Mesendoderm (in vitro differentiated cells): Measurements from ENCODE around the gene PRICKLE1. TPM values are rescaled to one million over a fixed set of nuclear protein-coding genes. Genes with fewer than 3 reads are reported as not detected.

Experiments
- DNase-seq: peaks from one replicate; pipeline ENCODE4 v3.0.0; 2013
- H2AK5ac ChIP-seq: 2 replicates; pipeline ENCODE4 v1.6.1; 2013; ENCODE audit warnings: low read length, inconsistent platforms
- H2BK120ac ChIP-seq: 2 replicates; pipeline ENCODE4 v1.6.1; 2013; ENCODE audit warnings: low read depth, mild to moderate bottlenecking, low read length, moderate library complexity, mixed read lengths
- H2BK15ac ChIP-seq: replicated peaks from 2 replicates; pipeline ENCODE4 v1.6.1; 2013; ENCODE audit warnings: low read depth, mild to moderate bottlenecking, moderate library complexity
- H2BK5ac ChIP-seq: 2 replicates; pipeline ENCODE4 v1.6.1; 2013; ENCODE audit warnings: low read length, inconsistent platforms
- H3K18ac ChIP-seq: 2 replicates; pipeline ENCODE4 v1.6.1; 2013; ENCODE audit warnings: mild to moderate bottlenecking, low read length, mixed read lengths
- H3K23ac ChIP-seq: one replicate; pipeline ENCODE4 v1.6.1; 2013; ENCODE audit warnings: low read length
- H3K27ac ChIP-seq: 2 replicates; pipeline ENCODE4 v1.5.1; 2013; ENCODE audit warnings: low read depth, mild to moderate bottlenecking, inconsistent platforms, low read length, moderate library complexity
- H3K27me3 ChIP-seq: 2 replicates; pipeline ENCODE4 v1.6.1; 2013; ENCODE audit warnings: low read length, control low read depth, mild to moderate bottlenecking, inconsistent platforms; ENCODE audit not compliant: insufficient read depth, poor library complexity
- H3K36me3 ChIP-seq: 2 replicates; pipeline ENCODE4 v1.6.1; 2013; ENCODE audit warnings: low read length, inconsistent platforms; ENCODE audit not compliant: control insufficient read depth, insufficient read depth
- H3K4ac ChIP-seq: one replicate; pipeline ENCODE4 v1.6.1; 2013; ENCODE audit warnings: low read depth, mild to moderate bottlenecking, low read length, moderate library complexity
- H3K4me1 ChIP-seq: 2 replicates; pipeline ENCODE4 v1.6.1; 2013; ENCODE audit warnings: low read depth, low read length, inconsistent platforms; ENCODE audit not compliant: control insufficient read depth
- H3K4me2 ChIP-seq: 2 replicates; pipeline ENCODE4 v1.6.1; 2013; ENCODE audit warnings: low read length
- H3K4me3 ChIP-seq: 2 replicates; pipeline ENCODE4 v1.5.1; 2013; ENCODE audit warnings: mild to moderate bottlenecking, low read length
- H3K56ac ChIP-seq: one replicate; pipeline ENCODE4 v1.6.1; 2013; ENCODE audit warnings: low read length
- H3K79me1 ChIP-seq: 2 replicates; pipeline ENCODE4 v1.6.1; 2013; ENCODE audit warnings: low read length, inconsistent platforms
- H3K79me2 ChIP-seq: 2 replicates; pipeline ENCODE4 v1.6.1; 2013; ENCODE audit warnings: mild to moderate bottlenecking, low read length; ENCODE audit not compliant: control insufficient read depth, insufficient read depth
- H3K9ac ChIP-seq: 2 replicates; pipeline ENCODE4 v1.6.1; 2013; ENCODE audit warnings: low read length, inconsistent platforms
- H4K5ac ChIP-seq: one replicate; pipeline ENCODE4 v1.6.1; 2013; ENCODE audit warnings: low read length
- H4K8ac ChIP-seq: one replicate; pipeline ENCODE4 v1.6.1; 2013; ENCODE audit warnings: low read depth, mild to moderate bottlenecking, control low read depth, low read length, moderate library complexity
- WGBS: extraction: QIAGEN DNeasy Blood & Tissue Kit; methylation state at CpG from one replicate; pipeline ENCODE4 v1.1.7; 2013; ENCODE audit warnings: low lambda C conversion rate, missing lambda C conversion rate; ENCODE audit not compliant: insufficient coverage; ENCODE audit errors: extremely low coverage; 5-methylcytosine and 5-hydroxymethylcytosine counted together
- small RNA-seq: library from polyadenylated mRNA; stranded (forward); fragments of <200 nt; extraction: miRNeasy Mini kit (QIAGEN cat#:217004); gene quantifications from one replicate; pipeline ENCODE3, GENCODE V24; 2013; ENCODE audit not compliant: insufficient read depth

Gene PRICKLE1

DNA sequence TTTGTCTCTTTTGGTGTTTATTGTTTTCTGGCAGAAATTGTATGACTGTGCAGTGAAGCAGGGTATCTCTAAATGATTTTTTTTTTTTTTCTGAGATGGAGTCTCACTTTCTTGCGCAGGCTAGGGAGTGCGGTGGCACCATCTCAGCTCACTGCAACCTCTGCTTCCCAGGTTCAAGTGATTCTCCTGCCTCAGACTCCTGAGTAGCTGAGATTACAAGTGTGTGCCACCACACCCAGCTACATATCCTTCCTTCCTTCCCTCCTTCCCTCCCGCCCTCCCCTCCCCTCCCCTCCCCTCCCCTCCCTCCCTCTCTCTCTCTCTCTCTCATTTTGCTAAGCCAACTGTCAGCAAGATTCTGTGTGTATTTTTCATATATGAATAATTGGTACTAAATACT, 169.2 kb downstream of the PRICKLE1 start:
- no peak overlapping the region for H3K4me2 ChIP-seq

DNA sequence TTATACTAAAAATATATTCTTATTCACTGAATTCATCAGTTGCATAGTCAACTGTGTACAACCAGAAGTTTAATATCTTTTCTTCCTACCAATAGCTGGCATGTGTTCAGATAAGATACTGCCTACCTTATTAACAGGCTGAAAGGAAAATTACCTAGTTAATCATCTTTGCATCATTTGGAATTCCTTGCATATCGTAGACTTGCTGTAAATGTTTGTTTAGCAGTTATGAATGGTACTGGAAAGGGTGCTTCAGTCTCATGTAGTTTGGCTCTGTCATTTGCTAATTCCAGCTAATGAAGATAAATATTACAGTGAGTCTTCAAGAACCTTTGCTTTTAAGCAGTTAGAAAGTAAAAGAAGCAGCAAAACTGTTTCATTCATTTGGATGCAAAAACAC, 179.2 kb downstream of the PRICKLE1 start:
- Histone ChIP-seq H3K18ac (no peak overlapping the region), H3K4me2 (no peak overlapping the region), H2BK5ac (no peak overlapping the region), H3K27me3 (no peaks in the 10 kb centered on the region), H3K27ac (no peak overlapping the region), H3K23ac (no peak overlapping the region), H3K4ac (no peak overlapping the region), H2AK5ac (no peak overlapping the region), H4K5ac (no peak overlapping the region), H3K56ac (no peak overlapping the region), H4K8ac (no peak overlapping the region), H3K4me1 (no peaks in the 10 kb centered on the region), H3K9ac (no peak overlapping the region), H2BK15ac (no peak overlapping the region), H3K79me2 (no peaks in the 10 kb centered on the region), H2BK120ac (no peak overlapping the region), H3K4me3 (no peak overlapping the region), H3K36me3 (no peaks in the 10 kb centered on the region), H3K79me1 (no peaks in the 10 kb centered on the region)
- WGBS: no CpG with 5 or more reads among the region's 1 CpG
- no peak for DNase-seq

More for the DNA sequence above, 169.2 kb downstream of the PRICKLE1 start:
- Histone ChIP-seq H3K79me1 (no peaks in the 10 kb centered on the region), H4K8ac (no peak overlapping the region), H3K56ac (no peak overlapping the region), H3K4ac (no peak overlapping the region), H2BK5ac (no peak overlapping the region), H3K23ac (no peak overlapping the region), H3K4me1 (no peaks in the 10 kb centered on the region), H3K9ac (no peak overlapping the region), H3K4me3 (no peak overlapping the region), H2AK5ac (no peak overlapping the region), H4K5ac (no peak overlapping the region), H3K27ac (no peak overlapping the region), H3K79me2 (no peaks in the 10 kb centered on the region), H3K36me3 (no peaks in the 10 kb centered on the region), H3K18ac (no peak overlapping the region), H2BK120ac (no peak overlapping the region), H3K27me3 (no peaks in the 10 kb centered on the region), H2BK15ac (no peak overlapping the region)
- no peak for DNase-seq
- WGBS: no CpG with 5 or more reads among the region's 3 CpGs

GRCh38 chr12:42409471-42409870, 180.1 kb downstream of the PRICKLE1 start:
- no peaks in the 10 kb centered on the region for H3K79me2 ChIP-seq
- WGBS: no CpG with 5 or more reads among the region's 2 CpGs
- no peak overlapping the region for H3K56ac ChIP-seq
- H2BK5ac ChIP-seq: no peak overlapping the region
- H3K4me2 ChIP-seq: no peak overlapping the region
- H3K36me3 ChIP-seq: no peaks in the 10 kb centered on the region
- no peak overlapping the region for H4K8ac ChIP-seq
- no peak overlapping the region for H2BK120ac ChIP-seq
- no peak overlapping the region for H3K4me3 ChIP-seq
- no peak overlapping the region for H3K9ac ChIP-seq
- no peak overlapping the region for H4K5ac ChIP-seq
- no peaks in the 10 kb centered on the region for H3K4me1 ChIP-seq
- DNase-seq: no peak
- H3K79me1 ChIP-seq: no peaks in the 10 kb centered on the region
- H3K27me3 ChIP-seq: no peaks in the 10 kb centered on the region
- H2AK5ac ChIP-seq: no peak overlapping the region
- no peak overlapping the region for H3K27ac ChIP-seq
- H3K4ac ChIP-seq: no peak overlapping the region
- no peak overlapping the region for H3K18ac ChIP-seq
- no peak overlapping the region for H3K23ac ChIP-seq
- H2BK15ac ChIP-seq: no peak overlapping the region

DNA sequence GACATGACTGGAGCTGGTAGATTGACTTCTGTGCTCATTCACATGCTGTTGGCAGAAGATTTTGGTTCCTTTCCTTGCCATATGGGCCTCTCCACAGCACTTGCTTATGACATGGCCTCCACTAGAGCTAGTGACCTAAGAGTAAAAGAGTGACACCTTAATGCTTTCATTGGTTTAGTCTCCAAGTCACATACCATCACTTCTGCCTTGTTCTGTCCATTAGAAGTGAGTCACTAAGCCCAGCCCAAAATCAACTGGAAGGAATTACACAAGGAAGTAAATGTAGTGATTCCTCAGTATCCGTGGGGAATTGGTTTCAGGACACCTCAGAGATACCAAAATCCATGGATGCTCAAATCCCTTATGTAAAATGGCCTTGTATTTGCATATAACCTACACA, 182.2 kb downstream of the PRICKLE1 start:
- DNase-seq: no peak
- no peaks in the 10 kb centered on the region for H3K79me1 ChIP-seq

More for the DNA sequence above, 182.2 kb downstream of the PRICKLE1 start:
- Histone ChIP-seq H2BK5ac (no peak overlapping the region), H3K27me3 (no peaks in the 10 kb centered on the region), H3K23ac (no peak overlapping the region), H3K79me2 (no peaks in the 10 kb centered on the region), H3K9ac (no peak overlapping the region), H3K4me3 (no peak overlapping the region), H3K4me2 (no peak overlapping the region), H2BK120ac (no peak overlapping the region), H3K18ac (no peak overlapping the region), H3K27ac (no peak overlapping the region), H3K4me1 (no peaks in the 10 kb centered on the region), H2BK15ac (no peak overlapping the region), H4K5ac (no peak overlapping the region), H2AK5ac (no peak overlapping the region), H4K8ac (no peak overlapping the region), H3K4ac (no peak overlapping the region), H3K56ac (no peak overlapping the region), H3K36me3 (no peaks in the 10 kb centered on the region)
- WGBS: no CpG with 5 or more reads among the region's 1 CpG

Small RNA genes within 50 kb of the gene (small RNA-seq; reads per million reads assigned to genes)
- gene AC079600.1 (not detected), gene AC079600.2 (not detected), gene RF00019 (not detected)
